Measurements from ENCODE around the gene PYHIN1.

PYHIN1 gene

GRCh38 chr1:158989424-158989823 is 58.1 kb downstream of the PYHIN1 start:
- no peak for DNase-seq (ENCODE audit: low read depth)
- TF ChIP-seq CTCF (conservative IDR thresholded peaks at IDR 0.05; ENCODE audit: control insufficient read depth, insufficient read depth, low read depth, low read length) = no peak
- H3K4me3 ChIP-seq (ENCODE audit: control insufficient read depth, low read depth, low read length) = no peak overlapping the region

GRCh38 chr1:158992787-158993312 is 61.5 kb downstream of the PYHIN1 start:
- no peak overlapping the region for H3K4me3 ChIP-seq (ENCODE audit: control insufficient read depth, low read depth, low read length)
- DNase-seq (ENCODE audit: low read depth) = no peak

GRCh38 chr1:158996998-158997397 is 65.6 kb downstream of the PYHIN1 start:
- no peak for DNase-seq (ENCODE audit: low read depth)
- TF ChIP-seq CTCF (conservative IDR thresholded peaks at IDR 0.05; ENCODE audit: control insufficient read depth, insufficient read depth, low read depth, low read length) = no peak

More at GRCh38 chr1:158992787-158993312, 61.5 kb downstream of the PYHIN1 start:
- no peak for TF ChIP-seq CTCF (conservative IDR thresholded peaks at IDR 0.05; ENCODE audit: control insufficient read depth, insufficient read depth, low read depth, low read length)

GRCh38 chr1:158998037-158998780 is 66.9 kb downstream of the PYHIN1 start:
- TF ChIP-seq CTCF (conservative IDR thresholded peaks at IDR 0.05; ENCODE audit: control insufficient read depth, insufficient read depth, low read depth, low read length) = no peak
- H3K4me3 ChIP-seq (ENCODE audit: control insufficient read depth, low read depth, low read length) = no peak overlapping the region
- DNase-seq (ENCODE audit: low read depth) = no peak

More at GRCh38 chr1:158996998-158997397, 65.6 kb downstream of the PYHIN1 start:
- H3K4me3 ChIP-seq (ENCODE audit: control insufficient read depth, low read depth, low read length) = no peak overlapping the region

- peak overlapping the region; percentile 67 for H3K4me3 ChIP-seq (ENCODE audit: control insufficient read depth, low read depth, low read length)
- DNase-seq (ENCODE audit: low read depth) = peak; percentile 68
- peak; percentile 91 for TF ChIP-seq CTCF (conservative IDR thresholded peaks at IDR 0.05; ENCODE audit: control insufficient read depth, insufficient read depth, low read depth, low read length)
Measured at GRCh38 chr1:158998781-158999161, 67.4 kb downstream of the PYHIN1 start.

GRCh38 chr1:158999316-159000069 is 68.1 kb downstream of the PYHIN1 start:
- H3K4me3 ChIP-seq (ENCODE audit: control insufficient read depth, low read depth, low read length) = peak overlapping the region; percentile 67
- peak; percentile 96 for DNase-seq (ENCODE audit: low read depth)
- no peak for TF ChIP-seq CTCF (conservative IDR thresholded peaks at IDR 0.05; ENCODE audit: control insufficient read depth, insufficient read depth, low read depth, low read length)
